Panc1 (cell line): Measurements from ENCODE around the gene SPOCK1. TPM values are rescaled to one million over a fixed set of nuclear protein-coding genes. Genes with fewer than 3 reads are reported as not detected.

Experiments
- ATAC-seq: fragments of 200-7000 bp; cut with Tn5 transposase; 2 replicates; pipeline ENCODE4 v1.9.1; 2020; ENCODE audit warnings: mild to moderate bottlenecking, moderate library complexity
- BruUV-seq: library from RNA; stranded (reverse); fragments of 400-500 nt; replicated peaks from 2 replicates; lab custom pipeline; 2021; lab: Mats Ljungman, UMichigan
- CTCF ChIA-PET: fragments of 300-600 bp; sonication (Branson Sonifier 250); formaldehyde crosslinking; loops from one replicate; lab custom pipeline; 2022; ENCODE audit warnings: antibody characterized with exemption; lab: Charles Lee
- POLR2A ChIA-PET: fragments of 300-600 bp; sonication (Branson Sonifier 250); formaldehyde crosslinking; loops from one replicate; lab custom pipeline; 2022; ENCODE audit warnings: antibody characterized with exemption; lab: Charles Lee
- DNase-seq: peaks from one replicate; pipeline ENCODE4 v3.0.0-alpha.2; 2010; ENCODE audit warnings: low read depth, low spot score
- H3K27ac ChIP-seq: 2 replicates; pipeline ENCODE4 v1.5.1; 2011; ENCODE audit warnings: mild to moderate bottlenecking, low read length, inconsistent platforms
- H3K27me3 ChIP-seq: fragments of 200-500 bp; sonication (Bioruptor generic); 2 replicates; pipeline ENCODE4 v1.6.0; 2014; ENCODE audit warnings: low read length, inconsistent platforms; ENCODE audit not compliant: control insufficient read depth, insufficient read depth
- H3K36me3 ChIP-seq: fragments of 200-500 bp; sonication (Bioruptor generic); 2 replicates; pipeline ENCODE4 v1.5.1; 2014; ENCODE audit warnings: inconsistent platforms, mild to moderate bottlenecking, low read length, moderate library complexity; ENCODE audit not compliant: control insufficient read depth, insufficient read depth
- H3K4me1 ChIP-seq: 2 replicates; pipeline ENCODE4 v1.5.1; 2011; ENCODE audit warnings: inconsistent platforms, mild to moderate bottlenecking, low read length, moderate library complexity; ENCODE audit not compliant: control insufficient read depth, insufficient read depth
- H3K4me3 ChIP-seq, 2 experiments: 2 replicates each; pipeline ENCODE4 v1.5.1; 2011 to 2012; ENCODE audit warnings: low read depth in 2 of 2, low read length in 2 of 2, mild to moderate bottlenecking in 2 of 2, inconsistent platforms in 1 of 2, moderate library complexity in 1 of 2
- H3K9me3 ChIP-seq: fragments of 200-500 bp; sonication (Bioruptor generic); 2 replicates; pipeline ENCODE4 v1.5.1; 2014; ENCODE audit warnings: low read depth, mild to moderate bottlenecking, inconsistent platforms, low read length, moderate library complexity; ENCODE audit not compliant: control insufficient read depth, insufficient read depth
- CTCF ChIP-seq: fragments of 450-650 bp; IDR thresholded peaks from 2 replicates; pipeline ENCODE4 v1.5.1; 2017; ENCODE audit warnings: mild to moderate bottlenecking
- POLR2AphosphoS5 ChIP-seq: IDR thresholded peaks from 2 replicates; pipeline ENCODE4 v1.6.1; 2012; ENCODE audit warnings: mild to moderate bottlenecking, low read depth, low read length, moderate library complexity
- REST ChIP-seq, 2 experiments: IDR thresholded peaks; 2 replicates each; pipeline ENCODE4 v1.6.1; 2011 to 2012; ENCODE audit warnings: low read depth in 2 of 2, control low read depth in 1 of 2, low read length in 1 of 2, mild to moderate bottlenecking in 1 of 2, moderate library complexity in 1 of 2; ENCODE audit not compliant: insufficient read depth in 1 of 2
- SIN3A ChIP-seq: IDR thresholded peaks from 2 replicates; pipeline ENCODE4 v1.6.1; 2012; ENCODE audit warnings: low read depth, mild to moderate bottlenecking, low read length, moderate library complexity, borderline replicate concordance; ENCODE audit not compliant: insufficient read depth
- TCF7L2 ChIP-seq: IDR thresholded peaks from 2 replicates; pipeline ENCODE4 v1.6.1; 2011; ENCODE audit warnings: mild to moderate bottlenecking, low read depth, low read length, inconsistent platforms
- in situ Hi-C: cut with HindIII; loops from 2 replicates; pipeline ENCODE4 v1.10.0; 2016; ENCODE audit warnings: low sequenced_read_pairs, low pct_unique_long_range_greater_than_20kb
- intact Hi-C: fragments of 100-400 bp; cut with micrococcal nuclease; formaldehyde crosslinking; loops from one replicate; pipeline ENCODE4 v1.10.0; 2022; ENCODE audit not compliant: unreplicated experiment
- total RNA-seq: library from RNA; stranded (reverse); gene quantifications from one replicate; pipeline ENCODE4 v1.2.1, GENCODE V29; 2021; ENCODE audit not compliant: unreplicated experiment

SPOCK1 gene
- total RNA-seq, 1 experiment from 2014 or later: 15.6 TPM

- TF ChIP-seq POLR2AphosphoS5 (no peak), CTCF (no peak), REST (IDR thresholded peaks at IDR 0.05; ENCODE audit: insufficient read depth in 1 of 2, low read depth in 2 of 2, low read length in 1 of 2) (no peak), SIN3A (no peak), TCF7L2 (no peak)
- ChIA-PET POLR2A (no interaction called here), CTCF (no interaction called here)
These were observed 273.0 kb downstream of the SPOCK1 start for GRCh38 chr5:137226081-137226480.

GRCh38 chr5:137223324-137224295 is 275.5 kb downstream of the SPOCK1 start:
- intact Hi-C loops: loop anchor here (10.0 kb wide), 1 partner anchor 419 kb away; no protein-coding TSS in a partner anchor
- Histone ChIP-seq H3K9me3 (no peaks in the 10 kb centered on the region), H3K4me1 (no peaks in the 10 kb centered on the region), H3K27me3 (no peaks in the 10 kb centered on the region), H3K4me3 (no peak overlapping the region), H3K27ac (no peak overlapping the region), H3K36me3 (no peaks in the 10 kb centered on the region)
- POLR2A ChIA-PET: no interaction called here
- BruUV-seq: no TSS peak
- CTCF ChIA-PET: no interaction called here
- ATAC-seq: no peak
- in situ Hi-C loops: no loop called here
- TF ChIP-seq CTCF (no peak), POLR2AphosphoS5 (no peak), REST (IDR thresholded peaks at IDR 0.05; ENCODE audit: insufficient read depth in 1 of 2, low read depth in 2 of 2, low read length in 1 of 2) (no peak), TCF7L2 (no peak), SIN3A (no peak)
- DNase-seq: no peak

More at GRCh38 chr5:137226081-137226480, 273.0 kb downstream of the SPOCK1 start:
- Histone ChIP-seq H3K27ac (no peak overlapping the region), H3K9me3 (no peaks in the 10 kb centered on the region), H3K4me3 (no peak overlapping the region), H3K36me3 (no peaks in the 10 kb centered on the region), H3K4me1 (no peaks in the 10 kb centered on the region), H3K27me3 (no peaks in the 10 kb centered on the region)
- intact Hi-C loops: loop anchor here (10.0 kb wide), 1 partner anchor 421 kb away; no protein-coding TSS in a partner anchor
- ATAC-seq (no peak), DNase-seq (no peak)
- no TSS peak for BruUV-seq
- in situ Hi-C loops: no loop called here
